ENCODE measurements around the gene EPHA7.

EPHA7 gene

DNA sequence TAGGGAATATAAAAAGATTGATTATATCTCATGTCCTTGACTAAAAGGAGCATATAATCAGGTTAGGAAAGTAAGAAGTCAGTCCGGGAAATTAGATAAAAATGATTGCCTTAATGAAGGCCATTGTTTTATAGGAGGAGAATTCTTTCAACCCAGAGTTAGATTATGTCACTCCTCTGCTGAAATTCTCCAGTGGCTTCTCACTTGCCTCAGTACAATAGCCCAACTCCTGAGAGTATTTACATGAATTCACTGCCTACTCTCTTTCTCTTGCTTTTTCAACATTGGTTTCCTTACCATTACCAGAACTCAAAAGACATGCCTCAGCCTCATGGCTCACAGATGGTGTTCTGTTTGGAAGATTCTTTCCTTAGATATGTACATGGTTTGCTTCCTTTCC lies 114.9 kb downstream of the EPHA7 start:
- TF ChIP-seq, protein P1, sequence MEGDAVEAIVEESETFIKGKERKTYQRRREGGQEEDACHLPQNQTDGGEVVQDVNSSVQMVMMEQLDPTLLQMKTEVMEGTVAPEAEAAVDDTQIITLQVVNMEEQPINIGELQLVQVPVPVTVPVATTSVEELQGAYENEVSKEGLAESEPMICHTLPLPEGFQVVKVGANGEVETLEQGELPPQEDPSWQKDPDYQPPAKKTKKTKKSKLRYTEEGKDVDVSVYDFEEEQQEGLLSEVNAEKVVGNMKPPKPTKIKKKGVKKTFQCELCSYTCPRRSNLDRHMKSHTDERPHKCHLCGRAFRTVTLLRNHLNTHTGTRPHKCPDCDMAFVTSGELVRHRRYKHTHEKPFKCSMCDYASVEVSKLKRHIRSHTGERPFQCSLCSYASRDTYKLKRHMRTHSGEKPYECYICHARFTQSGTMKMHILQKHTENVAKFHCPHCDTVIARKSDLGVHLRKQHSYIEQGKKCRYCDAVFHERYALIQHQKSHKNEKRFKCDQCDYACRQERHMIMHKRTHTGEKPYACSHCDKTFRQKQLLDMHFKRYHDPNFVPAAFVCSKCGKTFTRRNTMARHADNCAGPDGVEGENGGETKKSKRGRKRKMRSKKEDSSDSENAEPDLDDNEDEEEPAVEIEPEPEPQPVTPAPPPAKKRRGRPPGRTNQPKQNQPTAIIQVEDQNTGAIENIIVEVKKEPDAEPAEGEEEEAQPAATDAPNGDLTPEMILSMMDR (IDR thresholded peaks at IDR 0.05): no peak

DNA sequence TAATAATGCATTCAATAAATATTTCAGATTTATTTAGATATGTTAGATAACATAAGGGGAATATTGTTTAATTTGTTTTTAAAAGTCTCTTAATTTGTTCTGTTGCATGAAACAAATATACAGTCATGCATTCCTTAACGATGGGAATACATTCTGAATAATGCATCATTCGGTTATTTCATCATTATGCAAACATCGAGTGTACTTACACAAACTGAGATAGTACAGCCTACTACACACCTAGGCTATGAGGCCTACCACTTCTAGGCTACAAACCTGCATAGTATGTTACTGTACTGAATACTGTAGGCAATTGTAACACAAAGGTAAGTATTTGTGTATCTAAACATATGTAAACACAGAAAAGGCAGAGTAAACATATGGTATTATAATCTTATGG lies 118.7 kb downstream of the EPHA7 start:
- TF ChIP-seq, protein P1 (IDR thresholded peaks at IDR 0.05): no peak

DNA sequence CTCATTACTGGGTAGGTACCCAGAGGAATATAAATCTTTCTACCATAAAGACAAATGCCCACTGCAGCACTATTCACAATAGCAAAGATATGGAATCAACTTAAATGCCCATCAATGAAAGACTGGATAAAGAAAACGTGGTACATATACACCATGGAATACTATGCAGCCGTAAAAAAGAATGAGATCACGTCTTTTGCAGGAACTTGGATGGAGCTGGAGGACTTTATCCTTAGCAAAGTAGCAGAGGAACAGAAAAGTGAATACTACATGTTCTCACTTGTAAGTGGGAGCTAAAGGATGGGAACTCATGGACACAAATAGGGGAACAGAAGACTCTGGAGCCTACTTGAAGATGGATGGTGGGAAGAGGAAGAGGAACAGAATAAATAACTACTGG lies 119.7 kb downstream of the EPHA7 start:
- TF ChIP-seq, protein P1 (IDR thresholded peaks at IDR 0.05): no peak

DNA sequence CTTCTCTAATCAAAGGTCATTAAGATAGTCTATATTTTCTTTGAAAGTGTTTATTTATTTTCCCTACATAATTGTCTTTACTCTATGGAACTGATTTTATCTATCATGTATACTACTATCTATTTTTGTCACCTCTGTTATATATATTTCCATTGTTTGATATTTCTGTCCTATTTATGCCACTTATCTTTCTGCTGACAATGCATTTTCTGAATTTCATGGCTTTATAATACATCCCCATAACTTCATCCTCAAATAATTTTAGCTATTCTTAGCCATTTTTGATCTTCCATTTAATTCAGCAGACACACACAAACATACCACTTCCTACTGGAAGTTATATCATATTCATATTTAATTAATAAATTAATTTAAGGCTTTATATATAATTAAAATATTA lies 123.7 kb downstream of the EPHA7 start:
- TF ChIP-seq, protein P1 (IDR thresholded peaks at IDR 0.05): no peak

DNA sequence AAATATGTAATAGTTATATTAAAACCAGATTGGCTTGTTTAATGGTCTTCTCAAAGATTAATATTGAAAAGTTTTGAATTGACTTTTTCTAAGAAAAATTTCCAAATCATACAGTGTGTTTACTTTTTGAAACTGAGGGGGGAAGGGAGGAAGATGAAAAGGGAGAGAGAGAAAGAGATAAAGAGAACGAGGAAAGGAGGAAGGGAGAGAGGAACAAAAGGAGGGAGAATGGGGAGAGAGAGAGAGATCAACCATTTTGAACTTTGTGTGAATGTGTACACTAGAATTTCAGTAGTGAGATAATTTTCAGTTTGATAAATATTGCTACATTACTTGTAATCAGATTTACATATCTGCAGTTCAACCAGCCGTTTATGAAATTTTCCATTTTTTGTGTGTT lies 124.5 kb downstream of the EPHA7 start:
- TF ChIP-seq, protein P1 (IDR thresholded peaks at IDR 0.05): no peak

DNA sequence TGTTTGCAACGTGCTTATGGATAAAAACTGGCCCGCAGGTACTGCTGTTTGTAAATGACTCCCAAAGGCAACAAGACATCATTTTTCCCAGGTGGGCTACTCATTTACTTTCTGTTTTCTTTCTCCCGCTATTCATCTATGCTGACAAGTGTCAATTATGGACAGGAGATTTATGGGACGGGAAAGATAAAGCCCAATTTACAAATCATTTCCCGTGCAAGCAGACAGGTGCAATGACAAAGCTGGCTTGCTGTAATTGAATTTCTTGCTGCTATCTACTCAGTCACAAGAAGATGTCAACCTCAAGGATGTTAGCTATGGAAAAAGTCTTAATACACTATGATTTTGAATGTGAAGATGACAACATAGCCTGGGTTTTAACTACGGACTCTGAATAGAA lies 125.5 kb downstream of the EPHA7 start:
- TF ChIP-seq, protein P1 (IDR thresholded peaks at IDR 0.05): no peak

DNA sequence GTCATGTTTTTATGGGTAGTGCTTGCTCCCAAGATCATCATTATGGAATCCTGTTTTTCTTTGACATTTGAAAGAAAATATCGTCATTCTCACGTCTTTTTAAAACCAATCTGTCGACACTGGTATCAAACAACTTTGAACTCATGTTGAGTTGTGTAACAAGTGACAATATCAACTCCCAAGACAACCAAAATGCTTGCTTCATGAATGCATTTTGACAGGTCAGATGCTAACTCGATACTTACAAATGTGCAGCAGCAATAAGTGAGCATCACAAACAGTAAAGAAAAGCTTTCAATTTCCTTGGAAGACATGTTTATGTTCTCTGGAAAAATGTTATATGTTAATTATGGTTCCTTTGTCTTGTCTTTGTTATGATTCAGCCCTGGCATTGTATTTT lies 125.9 kb downstream of the EPHA7 start:
- TF ChIP-seq, protein P1 (IDR thresholded peaks at IDR 0.05): no peak

DNA sequence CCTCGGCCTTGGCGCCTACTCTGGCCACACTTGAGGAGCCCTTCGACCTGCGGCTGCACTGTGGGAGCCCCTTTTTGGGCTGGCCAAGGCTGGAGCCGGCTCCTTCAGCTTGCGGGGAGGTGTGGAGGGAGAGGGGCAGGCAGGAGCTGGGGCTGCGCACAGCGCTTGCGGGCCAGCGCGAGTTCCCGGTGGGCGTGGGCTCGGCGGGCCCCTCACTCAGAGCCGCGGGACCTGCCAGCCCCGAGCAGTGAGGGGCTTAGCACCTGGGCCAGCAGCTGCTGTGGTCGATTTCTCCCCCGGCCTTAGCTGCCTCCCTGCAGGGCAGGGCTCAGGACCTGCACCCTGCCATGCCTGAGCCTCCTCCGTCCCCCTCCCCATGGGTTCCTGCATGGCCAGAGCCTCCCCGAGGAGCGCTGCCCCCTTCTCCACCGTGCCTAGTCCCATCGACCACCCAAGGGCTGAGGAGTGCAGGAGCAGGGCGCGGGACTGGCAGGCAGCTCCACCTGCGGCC lies 136.8 kb downstream of the EPHA7 start:
- TF ChIP-seq, protein P1 (IDR thresholded peaks at IDR 0.05): no peak
